ENCODE results near the gene LINGO1.

- TF ChIP-seq CTCF (IDR thresholded peaks at IDR 0.05) (no peak), POLR2A (IDR thresholded peaks at IDR 0.05) (no peak)
Measured at GRCh38 chr15:77628010-77628409, 4.7 kb downstream of the LINGO1 start.
